Bladder microvascular endothelial cell (primary cell): Measurements from ENCODE around the gene RNASE13. TPM values are rescaled to one million over a fixed set of nuclear protein-coding genes. Genes with fewer than 3 reads are reported as not detected.

Source experiments
- total RNA-seq: library from RNA; depleted of rRNA; stranded (reverse); fragments of >200 nt; gene quantifications from 2 replicates; pipeline ENCODE4 v1.2.3, GENCODE V29; 2014

Gene RNASE13
- total RNA-seq = not detected in 2 replicates

GRCh38 chr14:21034707-21035106 is at the start of gene RNASE13:
Gene RNASE13, minus strand, starts transcription at chr14:21034807. Its CDS starts 519 bp downstream, at chr14:21034288.

GRCh38 chr14:21070083-21070609 is 35.5 kb upstream of the RNASE13 start, which contains the start of gene ARHGEF40:
Gene ARHGEF40, plus strand, starts transcription at chr14:21070304. Its CDS starts 93 bp downstream, at chr14:21070397.

DNA sequence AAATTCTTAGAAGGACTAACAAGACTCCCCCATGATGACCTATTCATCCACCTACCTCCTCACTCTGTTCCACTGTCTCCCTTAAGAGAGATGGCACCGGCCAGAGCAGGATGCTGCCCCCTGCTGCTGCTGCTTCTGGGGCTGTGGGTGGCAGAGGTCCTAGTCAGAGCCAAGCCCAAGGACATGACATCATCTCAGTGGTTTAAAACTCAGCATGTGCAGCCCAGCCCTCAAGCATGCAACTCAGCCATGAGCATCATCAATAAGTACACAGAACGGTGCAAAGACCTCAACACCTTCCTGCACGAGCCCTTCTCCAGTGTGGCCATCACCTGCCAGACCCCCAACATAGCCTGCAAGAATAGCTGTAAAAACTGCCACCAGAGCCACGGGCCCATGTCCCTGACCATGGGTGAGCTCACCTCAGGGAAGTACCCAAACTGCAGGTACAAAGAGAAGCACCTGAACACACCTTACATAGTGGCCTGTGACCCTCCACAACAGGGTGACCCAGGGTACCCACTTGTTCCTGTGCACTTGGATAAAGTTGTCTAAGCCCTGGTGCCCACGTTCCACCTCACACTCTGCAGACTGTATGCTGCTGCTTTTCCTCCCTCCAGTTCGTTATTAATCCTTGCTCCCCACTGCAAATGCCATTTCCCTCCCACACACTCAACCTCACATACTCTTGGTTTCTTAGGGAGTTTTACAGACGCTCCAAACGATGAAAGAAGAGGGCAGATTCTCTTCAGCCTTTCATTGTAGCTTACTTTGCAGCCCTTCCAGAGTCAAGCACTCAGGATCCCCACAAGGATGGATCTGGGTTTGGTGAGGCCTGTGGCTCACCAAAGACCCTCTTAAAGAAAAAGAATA is 23.4 kb upstream of the RNASE13 start, which contains the start of gene RNASE8:
RNASE8 (plus strand) TSS at position 20 of the 873 bp plus-strand sequence; CDS start at position 91, 71 bp downstream.

GRCh38 chr14:21041676-21042433 is 7.2 kb upstream of the RNASE13 start, which contains the start of gene RNASE7:
Gene RNASE7, plus strand, starts transcription at chr14:21042362. Its CDS starts 631 bp downstream, at chr14:21042993.

DNA sequence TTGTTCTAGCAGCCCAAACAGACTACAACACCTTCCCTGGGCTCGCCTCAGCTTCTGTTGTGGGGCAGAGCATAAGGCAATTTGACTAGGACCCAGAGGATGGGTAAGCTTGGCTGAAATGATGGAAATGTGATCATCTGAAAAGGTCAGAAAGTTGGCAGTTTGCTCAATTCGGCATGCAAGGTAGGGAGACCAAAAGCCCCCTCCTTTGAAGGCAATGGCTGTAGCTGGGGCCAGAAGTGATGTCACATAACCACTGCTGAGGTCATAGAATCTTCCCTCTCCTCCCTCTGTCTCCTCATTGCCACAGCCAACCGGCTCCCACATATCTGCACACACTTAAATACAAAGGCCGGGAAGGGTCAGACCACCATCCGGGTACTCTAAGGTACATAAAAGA is 4.7 kb downstream of the RNASE13 start, which contains the start of gene TPPP2:
TPPP2 (plus strand) TSS at position 301 of the 400 bp plus-strand sequence. CDS start 365 bp downstream, outside the sequence.

GRCh38 chr14:21024585-21025370 is 9.8 kb downstream of the RNASE13 start, which contains the start of gene NDRG2:
Gene NDRG2, minus strand, starts transcription at chr14:21025061. Its CDS starts 1,746 bp downstream, at chr14:21023315.

GRCh38 chr14:20998674-20999366 is 35.8 kb downstream of the RNASE13 start, which contains the start of gene SLC39A2:
Gene SLC39A2, plus strand, starts transcription at chr14:20999293. Its CDS starts 154 bp downstream, at chr14:20999447.

GRCh38 chr14:20989787-20990600 is 44.6 kb downstream of the RNASE13 start, which contains the start of gene METTL17:
Gene METTL17, plus strand, starts transcription at chr14:20989980. Its CDS starts 23 bp downstream, at chr14:20990003.

Other genes starting within 250 kb of the RNASE13 start
- gene RNASE1, start 232.0 kb downstream of the RNASE13 start, total RNA-seq = 39.1 and 99.4 TPM in 2 replicates
- not detected in 2 replicates for gene RNASE3, start 143.4 kb downstream of the RNASE13 start, total RNA-seq
- not detected in 2 replicates for gene RNASE2, start 79.3 kb downstream of the RNASE13 start, total RNA-seq
- gene METTL17, start 44.8 kb downstream of the RNASE13 start, total RNA-seq = 20.6 and 22.3 TPM in 2 replicates
- not detected in 2 replicates for gene SLC39A2, start 35.5 kb downstream of the RNASE13 start, total RNA-seq
- 0.65 and 1.5 TPM in 2 replicates for gene NDRG2, start 9.7 kb downstream of the RNASE13 start, total RNA-seq
- gene TPPP2, start 4.6 kb downstream of the RNASE13 start, total RNA-seq = not detected in 2 replicates
- not detected in 2 replicates for gene RNASE7, start 7.6 kb upstream of the RNASE13 start, total RNA-seq
- gene RNASE8, start 23.0 kb upstream of the RNASE13 start, total RNA-seq = not detected in 2 replicates
- 3.1 and 9.9 TPM in 2 replicates for gene ARHGEF40, start 35.5 kb upstream of the RNASE13 start, total RNA-seq
- gene ZNF219, start 63.8 kb upstream of the RNASE13 start, total RNA-seq = 3.2 and 5.2 TPM in 2 replicates
- gene TMEM253, start 66.3 kb upstream of the RNASE13 start, total RNA-seq = 0.13 TPM in 1 of 2 replicates, not detected in the other
- gene OR5AU1, start 121.3 kb upstream of the RNASE13 start, total RNA-seq = not detected in 2 replicates
- gene HNRNPC, start 234.6 kb upstream of the RNASE13 start, total RNA-seq = 659 and 666 TPM in 2 replicates
- under 0.01 and 0.19 TPM in 2 replicates for gene RPGRIP1, start 245.3 kb upstream of the RNASE13 start, total RNA-seq